HUES64 (cell line): ENCODE measurements around the gene TOMM6.
A peak's percentile ranks its signal among the peaks of the same experiment; 100 is the strongest.

ENCODE experiments used
- H3K27ac ChIP-seq: 2 replicates; pipeline ENCODE4 v1.7.0; 2013; ENCODE audit warnings: low read depth, low read length, inconsistent platforms
- H3K27me3 ChIP-seq: 2 replicates; pipeline ENCODE4 v1.6.1; 2013; ENCODE audit warnings: mild to moderate bottlenecking, low read length; ENCODE audit not compliant: insufficient read depth
- H3K36me3 ChIP-seq: 2 replicates; pipeline ENCODE4 v1.6.1; 2013; ENCODE audit warnings: mild to moderate bottlenecking, low read length; ENCODE audit not compliant: insufficient read depth
- H3K4me1 ChIP-seq: 2 replicates; pipeline ENCODE4 v1.6.1; 2013; ENCODE audit warnings: mild to moderate bottlenecking, low read length, moderate library complexity; ENCODE audit not compliant: insufficient read depth
- H3K4me3 ChIP-seq: 2 replicates; pipeline ENCODE4 v1.5.1; 2013; ENCODE audit warnings: mild to moderate bottlenecking, low read length, moderate library complexity
- H3K9ac ChIP-seq: 2 replicates; pipeline ENCODE4 v1.6.1; 2013; ENCODE audit warnings: mild to moderate bottlenecking, low read depth, low read length
- H3K9me3 ChIP-seq: 2 replicates; pipeline ENCODE4 v1.6.1; 2013; ENCODE audit warnings: low read depth, low read length; ENCODE audit not compliant: insufficient read depth
- WGBS: fragments of 150-250, 120-280 bp; methylation state at CpG from one replicate; pipeline ENCODE4 v1.1.7; 2013; ENCODE audit warnings: missing lambda C conversion rate; 5-methylcytosine and 5-hydroxymethylcytosine counted together

TOMM6 gene

GRCh38 chr6:41779788-41780550 lies 7.5 kb upstream of the TOMM6 start, which contains the start of gene FRS3:
Gene FRS3, minus strand, starts transcription at chr6:41779900. Its CDS starts 2,913 bp downstream, at chr6:41776987.
- peak within 1 kb of the TSS; percentile 69 for H3K9ac ChIP-seq
- WGBS = under 1% methylated on average over 73 of the region's 73 CpGs

GRCh38 chr6:41780551-41781365 lies 6.7 kb upstream of the TOMM6 start, which contains the start of gene PRICKLE4:
Gene PRICKLE4, plus strand, starts transcription at chr6:41780782. Its CDS starts 2,692 bp downstream, at chr6:41783474.
- Histone ChIP-seq H3K27me3 (peaks cover 49% of the 10 kb centered on the region), H3K27ac (no peak within 1 kb of the TSS), H3K4me1 (0 out of 2 replicates have a peak, but pooled peaks cover 3% of the 10 kb centered on the region), H3K9me3 (no peaks in the 10 kb centered on the region), H3K4me3 (peak within 1 kb of the TSS; percentile 87), H3K36me3 (peaks cover 4% of the 10 kb centered on the region; the same call in 1 of the 2 replicates), H3K9ac (peak within 1 kb of the TSS; percentile 69; the same call in 1 of the 2 replicates)
- WGBS = 1% methylated on average over 31 of the region's 36 CpGs

More at GRCh38 chr6:41779788-41780550, 7.5 kb upstream of the TOMM6 start, which contains the start of gene FRS3:
- H3K9me3 ChIP-seq = no peaks in the 10 kb centered on the region
- 0 out of 2 replicates have a peak, but pooled peaks cover 3% of the 10 kb centered on the region for H3K4me1 ChIP-seq
- peaks cover 10% of the 10 kb centered on the region; the same call in 1 of the 2 replicates for H3K36me3 ChIP-seq
- peak within 1 kb of the TSS; percentile 87 for H3K4me3 ChIP-seq
- peaks cover 41% of the 10 kb centered on the region for H3K27me3 ChIP-seq
- no peak within 1 kb of the TSS for H3K27ac ChIP-seq

- H3K4me3 ChIP-seq = peak overlapping the region; percentile 87
- H3K27ac ChIP-seq = no peak overlapping the region
- 60% methylated on average over 2 of the region's 3 CpGs for WGBS
- H3K9ac ChIP-seq = no peak overlapping the region
- peaks cover 54% of the 10 kb centered on the region for H3K27me3 ChIP-seq
- 0 out of 2 replicates have a peak, but pooled peaks cover 3% of the 10 kb centered on the region for H3K4me1 ChIP-seq
- H3K36me3 ChIP-seq = peaks cover 4% of the 10 kb centered on the region; the same call in 1 of the 2 replicates
- H3K9me3 ChIP-seq = no peaks in the 10 kb centered on the region
Observed at GRCh38 chr6:41781366-41781730, 6.1 kb upstream of the TOMM6 start.

- no peak overlapping the region for H3K4me3 ChIP-seq
- H3K9me3 ChIP-seq = no peaks in the 10 kb centered on the region
- WGBS = 78% methylated on average over 5 of the region's 6 CpGs
- no peak overlapping the region for H3K9ac ChIP-seq
- 0 out of 2 replicates have a peak, but pooled peaks cover 3% of the 10 kb centered on the region for H3K4me1 ChIP-seq
- H3K27ac ChIP-seq = no peak overlapping the region
- no peaks in the 10 kb centered on the region for H3K36me3 ChIP-seq
- peaks cover 54% of the 10 kb centered on the region for H3K27me3 ChIP-seq
Observed at GRCh38 chr6:41783106-41783780, 4.3 kb upstream of the TOMM6 start.

- H3K9ac ChIP-seq = no peak overlapping the region
- H3K27ac ChIP-seq = no peak overlapping the region
- H3K9me3 ChIP-seq = no peaks in the 10 kb centered on the region
- WGBS = 65% methylated on average over 5 of the region's 5 CpGs
- 0 out of 2 replicates have a peak, but pooled peaks cover 3% of the 10 kb centered on the region for H3K4me1 ChIP-seq
- no peak overlapping the region for H3K4me3 ChIP-seq
- H3K27me3 ChIP-seq = peaks cover 54% of the 10 kb centered on the region
- H3K36me3 ChIP-seq = peaks cover 9% of the 10 kb centered on the region
Observed at GRCh38 chr6:41784581-41785171, 2.8 kb upstream of the TOMM6 start.

GRCh38 chr6:41785254-41785653 lies 2.2 kb upstream of the TOMM6 start:
- H3K4me1 ChIP-seq = 0 out of 2 replicates have a peak, but pooled peaks cover 3% of the 10 kb centered on the region
- no peaks in the 10 kb centered on the region for H3K9me3 ChIP-seq
- WGBS = 88% methylated on average over 11 of the region's 11 CpGs
- no peak overlapping the region for H3K4me3 ChIP-seq
- H3K9ac ChIP-seq = no peak overlapping the region
- peaks cover 54% of the 10 kb centered on the region for H3K27me3 ChIP-seq
- peaks cover 15% of the 10 kb centered on the region for H3K36me3 ChIP-seq
- H3K27ac ChIP-seq = no peak overlapping the region

GRCh38 chr6:41785689-41786450 lies 1.6 kb upstream of the TOMM6 start:
- peaks cover 21% of the 10 kb centered on the region for H3K36me3 ChIP-seq
- peaks cover 52% of the 10 kb centered on the region for H3K27me3 ChIP-seq
- 0 out of 2 replicates have a peak, but pooled peaks cover 3% of the 10 kb centered on the region for H3K4me1 ChIP-seq
- 27% methylated on average over 28 of the region's 29 CpGs for WGBS
- no peak overlapping the region for H3K27ac ChIP-seq
- H3K9me3 ChIP-seq = no peaks in the 10 kb centered on the region
- H3K9ac ChIP-seq = 0 out of 2 replicates have a peak overlapping the region, but pooled peaks have one; percentile 15
- H3K4me3 ChIP-seq = peak overlapping the region; percentile 98

- H3K9ac ChIP-seq = peak overlapping the region; percentile 98
- H3K27ac ChIP-seq = no peak overlapping the region; the same call in 1 of the 2 replicates
- under 1% methylated on average over 58 of the region's 58 CpGs for WGBS
- H3K4me3 ChIP-seq = peak overlapping the region; percentile 98
- H3K9me3 ChIP-seq = no peaks in the 10 kb centered on the region
- H3K4me1 ChIP-seq = 0 out of 2 replicates have a peak, but pooled peaks cover 3% of the 10 kb centered on the region
- peaks cover 44% of the 10 kb centered on the region for H3K27me3 ChIP-seq
- peaks cover 28% of the 10 kb centered on the region for H3K36me3 ChIP-seq
Observed at GRCh38 chr6:41786451-41787218, 859 bp upstream of the TOMM6 start.

- H3K36me3 ChIP-seq = peaks cover 47% of the 10 kb centered on the region
- H3K27me3 ChIP-seq = peaks cover 20% of the 10 kb centered on the region
- H3K4me3 ChIP-seq = no peak overlapping the region
- 95% methylated on average over 3 of the region's 3 CpGs for WGBS
- H3K9me3 ChIP-seq = no peaks in the 10 kb centered on the region
- H3K27ac ChIP-seq = no peak overlapping the region
- no peak overlapping the region for H3K9ac ChIP-seq
- H3K4me1 ChIP-seq = 0 out of 2 replicates have a peak, but pooled peaks cover 3% of the 10 kb centered on the region
Observed at GRCh38 chr6:41789390-41789724, 1.9 kb downstream of the TOMM6 start.
